BLaER1 treated with 17β-estradiol and CSF1 and Interleukin-3, amounts not matched to agents 10 nM and 100 nM (cell line): Measurements from ENCODE around the gene SAP30BP.

Source experiments
- H3K27ac ChIP-seq, 11 experiments: shearing (Covaris generic); formaldehyde crosslinking; 2 replicates each; pipeline ENCODE4 v1.8.1; 2022
- H3K27me3 ChIP-seq, 11 experiments: shearing (Covaris generic); formaldehyde crosslinking; 2 replicates each; pipeline ENCODE4 v1.8.1; 2022
- H3K36me3 ChIP-seq, 11 experiments: shearing (Covaris generic); formaldehyde crosslinking; 2 replicates each; pipeline ENCODE4 v1.8.1; 2022
- H3K4me1 ChIP-seq, 10 experiments: shearing (Covaris generic); formaldehyde crosslinking; 2 replicates each; pipeline ENCODE4 v1.8.1; 2022
- H3K4me2 ChIP-seq, 11 experiments: shearing (Covaris generic); formaldehyde crosslinking; 2 replicates each; pipeline ENCODE4 v1.8.1; 2022
- H3K4me3 ChIP-seq, 10 experiments: shearing (Covaris generic); formaldehyde crosslinking; 2 replicates each; pipeline ENCODE4 v1.8.1; 2022
- H3K9ac ChIP-seq, 11 experiments: shearing (Covaris generic); formaldehyde crosslinking; 2 replicates each; pipeline ENCODE4 v1.8.1; 2022
- H3K9me3 ChIP-seq, 11 experiments: shearing (Covaris generic); formaldehyde crosslinking; replicated peaks in 1 of 11; 2 replicates each; pipeline ENCODE4 v1.8.1; 2022
- H4K20me1 ChIP-seq, 11 experiments: shearing (Covaris generic); formaldehyde crosslinking; 2 replicates each; pipeline ENCODE4 v1.8.1; 2022
- Cebpa-rat ChIP-seq, 11 experiments: shearing (Covaris generic); IDR thresholded peaks; 2 replicates each; pipeline ENCODE4 v1.8.1; 2022

The SAP30BP gene

DNA sequence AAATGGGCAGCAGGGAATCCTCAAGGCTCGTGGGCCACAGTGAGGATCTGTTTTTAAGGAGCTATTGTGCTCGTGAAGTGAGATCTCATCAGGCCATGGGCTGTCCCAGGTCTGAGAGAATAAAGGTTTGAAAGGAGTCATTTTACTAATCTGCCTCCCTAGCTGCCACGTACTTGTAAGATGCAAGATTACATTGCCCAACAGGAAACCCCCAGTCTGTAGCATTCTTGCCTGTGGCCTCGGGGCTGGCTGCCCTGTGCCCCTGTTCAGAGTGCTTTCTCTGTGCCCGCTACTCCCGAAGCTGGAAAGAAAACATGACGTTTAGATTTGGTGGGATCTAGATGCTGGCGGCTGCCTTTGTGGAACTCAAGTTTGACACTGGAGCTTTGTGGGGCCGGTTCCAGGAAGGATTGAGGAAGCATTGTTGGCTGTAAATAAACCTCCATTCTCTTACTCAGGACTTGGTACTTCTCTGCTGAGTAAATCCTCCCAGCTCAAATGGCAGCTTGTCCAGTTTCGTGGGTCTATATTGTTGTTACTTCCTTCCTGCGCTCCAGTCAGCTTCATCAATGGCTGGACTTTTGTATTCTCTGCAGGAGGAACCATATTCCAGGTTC is 21.2 kb downstream of the SAP30BP start:
- peak overlapping the region; percentile 84 to 98 (median 94) for H3K4me2 ChIP-seq
- no peaks in the 10 kb centered on the region for H3K27me3 ChIP-seq
- TF ChIP-seq Cebpa-rat (IDR thresholded peaks at IDR 0.05), result peak in 9 of 11 experiments; percentile 53 to 89 (median 70); a peak in 14 of 22 replicates
- peaks cover 0 to 17% (median 0%) of the 10 kb centered on the region in 11 experiments; a peak in 3 of 22 replicates for H4K20me1 ChIP-seq
- H3K9me3 ChIP-seq, result no peaks in the 10 kb centered on the region
- H3K9ac ChIP-seq, result peak overlapping the region; percentile 71 to 86 (median 84); a peak in 21 of 22 replicates
- H3K27ac ChIP-seq, result peak overlapping the region; percentile 81 to 97 (median 93)
- peaks cover 98 to 100% (median 100%) of the 10 kb centered on the region in 10 experiments for H3K4me1 ChIP-seq
- peak overlapping the region; percentile 5 to 60 (median 44); a peak in 19 of 20 replicates for H3K4me3 ChIP-seq
- H3K36me3 ChIP-seq, result peaks cover 4 to 34% (median 22%) of the 10 kb centered on the region in 11 experiments; a peak in 21 of 22 replicates

DNA sequence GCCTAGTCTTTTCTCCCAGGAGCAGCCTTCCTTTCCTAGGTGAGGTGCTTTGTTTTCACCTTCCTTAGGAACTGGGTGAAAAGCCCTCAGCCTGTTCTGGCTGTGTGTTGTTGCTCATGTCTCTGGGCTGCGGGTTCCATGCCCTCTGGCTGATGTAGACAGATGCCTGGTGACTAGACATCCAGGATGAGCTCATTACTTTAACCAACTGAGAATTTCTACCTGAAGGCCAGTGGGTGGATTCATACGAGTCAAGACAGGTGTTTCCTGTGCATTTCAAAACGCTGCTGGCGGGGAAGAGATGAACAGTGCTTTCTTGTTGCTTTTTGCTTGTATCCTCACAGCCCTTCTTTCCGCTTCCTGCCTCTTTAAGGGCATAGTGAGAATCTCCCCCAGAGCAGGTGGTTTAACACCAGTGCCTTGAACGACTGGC is 22.3 kb downstream of the SAP30BP start:
- TF ChIP-seq Cebpa-rat (IDR thresholded peaks at IDR 0.05), result peak in 3 of 11 experiments; percentile 22 to 46 (median 38); a peak in 2 of 22 replicates
- H3K27me3 ChIP-seq, result no peaks in the 10 kb centered on the region
- peaks cover 16 to 44% (median 32%) of the 10 kb centered on the region in 11 experiments for H3K36me3 ChIP-seq
- H3K4me1 ChIP-seq, result peaks cover 89 to 100% (median 98%) of the 10 kb centered on the region in 10 experiments
- H3K4me2 ChIP-seq, result peak overlapping the region; percentile 84 to 98 (median 94)
- peak overlapping the region; percentile 71 to 86 (median 84) for H3K9ac ChIP-seq
- H4K20me1 ChIP-seq, result peaks cover 0 to 28% (median 0%) of the 10 kb centered on the region in 11 experiments; a peak in 3 of 22 replicates
- no peaks in the 10 kb centered on the region for H3K9me3 ChIP-seq
- peak overlapping the region in 9 of 10 experiments; percentile 5 to 60 (median 45); a peak in 15 of 20 replicates for H3K4me3 ChIP-seq
- peak overlapping the region; percentile 81 to 97 (median 93) for H3K27ac ChIP-seq

DNA sequence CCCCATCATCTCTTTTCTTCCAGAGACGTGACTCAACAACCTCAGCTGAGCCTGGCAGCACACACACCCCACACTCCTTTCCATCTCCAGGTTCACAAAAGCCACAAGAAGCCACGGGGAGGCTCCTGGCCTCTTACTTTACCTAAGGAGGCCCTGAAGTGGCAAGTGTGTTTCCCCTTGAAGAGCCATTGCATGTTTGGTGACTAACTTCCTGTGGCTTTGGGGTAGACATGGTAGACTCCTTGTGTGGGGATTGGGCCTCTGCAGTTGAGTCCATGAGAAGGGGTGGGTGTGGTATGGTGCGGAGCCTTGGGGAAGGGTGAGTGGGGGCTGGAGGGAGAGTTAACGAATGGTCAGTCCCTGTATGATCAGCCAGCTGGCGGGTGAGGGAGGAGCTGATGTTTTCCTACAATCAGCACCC is 24.2 kb downstream of the SAP30BP start:
- peaks cover 25 to 63% (median 49%) of the 10 kb centered on the region in 11 experiments for H3K36me3 ChIP-seq
- peak overlapping the region; percentile 40 to 86 (median 84); a peak in 21 of 22 replicates for H3K9ac ChIP-seq
- peak overlapping the region; percentile 84 to 98 (median 94) for H3K4me2 ChIP-seq
- peak overlapping the region in 7 of 10 experiments; percentile 2 to 53 (median 20); a peak in 10 of 20 replicates for H3K4me3 ChIP-seq
- H3K9me3 ChIP-seq, result no peaks in the 10 kb centered on the region
- peaks cover 72 to 100% (median 91%) of the 10 kb centered on the region in 10 experiments for H3K4me1 ChIP-seq
- H3K27me3 ChIP-seq, result no peaks in the 10 kb centered on the region
- H4K20me1 ChIP-seq, result peaks cover 0 to 37% (median 0%) of the 10 kb centered on the region in 11 experiments; a peak in 8 of 22 replicates
- peak in 1 of 11 experiments; percentile 28; a peak in 1 of 22 replicates for TF ChIP-seq Cebpa-rat (IDR thresholded peaks at IDR 0.05)
- H3K27ac ChIP-seq, result peak overlapping the region; percentile 81 to 97 (median 93)

DNA sequence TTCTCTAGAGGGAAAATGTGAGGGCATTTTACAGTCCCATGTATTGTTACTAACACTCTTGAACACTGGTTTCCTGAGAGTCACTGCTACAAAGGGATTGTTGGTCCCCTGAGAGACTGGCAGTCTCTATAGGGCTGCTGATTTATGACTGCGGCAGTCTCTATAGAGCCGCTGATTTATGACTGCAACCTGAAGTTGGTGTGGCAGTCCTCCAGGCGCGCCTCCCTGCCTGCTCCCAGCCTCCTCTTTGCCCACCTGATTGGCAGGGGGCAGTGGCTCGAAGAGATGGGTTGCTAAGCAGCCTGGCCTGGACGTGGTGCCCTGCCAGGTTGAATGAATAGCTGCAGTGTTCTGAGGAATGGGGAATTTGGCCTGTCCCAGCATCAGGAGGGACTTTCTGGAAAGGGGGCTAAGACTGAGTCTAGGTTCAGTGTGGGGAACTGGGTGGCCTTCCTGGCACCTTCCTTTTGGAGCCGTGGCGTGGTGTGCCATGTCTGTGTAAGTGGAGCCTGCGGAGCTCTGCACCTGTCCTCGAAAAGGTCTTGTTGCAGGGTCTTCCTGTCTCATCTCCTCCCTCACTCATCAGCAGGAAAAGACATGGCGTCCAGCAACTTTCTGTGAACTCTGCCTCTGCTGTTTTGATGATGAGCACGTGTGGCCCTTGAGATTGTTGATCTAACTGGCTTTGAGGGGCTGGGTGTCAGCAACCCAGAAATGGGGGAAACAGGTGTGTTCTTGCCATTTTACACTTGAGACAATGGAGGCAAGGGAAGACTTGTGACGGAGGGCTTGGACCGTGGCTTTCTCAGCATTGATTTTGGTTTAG is 24.9 kb downstream of the SAP30BP start:
- H4K20me1 ChIP-seq, result peaks cover 0 to 42% (median under 1%) of the 10 kb centered on the region in 11 experiments; a peak in 10 of 22 replicates
- H3K27ac ChIP-seq, result peak overlapping the region; percentile 81 to 97 (median 93)
- no peak for TF ChIP-seq Cebpa-rat (IDR thresholded peaks at IDR 0.05)
- H3K36me3 ChIP-seq, result peaks cover 27 to 69% (median 55%) of the 10 kb centered on the region in 11 experiments
- H3K4me2 ChIP-seq, result peak overlapping the region; percentile 84 to 98 (median 94)
- no peaks in the 10 kb centered on the region for H3K27me3 ChIP-seq
- H3K9ac ChIP-seq, result peak overlapping the region; percentile 40 to 86 (median 84); a peak in 21 of 22 replicates
- H3K9me3 ChIP-seq, result no peaks in the 10 kb centered on the region
- peaks cover 68 to 100% (median 87%) of the 10 kb centered on the region in 10 experiments for H3K4me1 ChIP-seq
- peak overlapping the region in 7 of 10 experiments; percentile 2 to 53 (median 20); a peak in 11 of 20 replicates for H3K4me3 ChIP-seq

DNA sequence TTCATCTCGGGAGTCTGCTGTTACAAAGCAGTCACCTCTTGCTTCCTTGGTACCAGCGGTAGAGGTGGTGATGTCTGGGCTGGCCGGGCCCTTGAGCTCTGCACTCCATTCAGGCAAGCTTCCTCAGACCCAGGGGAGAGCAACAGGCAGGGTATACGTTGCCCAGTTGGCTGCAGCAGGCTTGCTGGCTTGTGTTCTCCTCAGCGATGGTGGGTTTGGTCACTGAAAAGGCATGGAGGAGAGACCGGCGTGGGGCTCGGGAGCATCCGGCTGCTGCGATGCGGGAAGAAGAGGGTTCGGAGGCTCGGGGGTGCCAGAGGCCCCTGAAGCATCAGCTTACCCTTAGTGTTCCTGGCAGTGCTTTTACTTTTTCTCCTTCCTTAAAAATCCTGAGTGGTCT is 25.8 kb downstream of the SAP30BP start:
- peaks cover 68 to 100% (median 87%) of the 10 kb centered on the region in 10 experiments for H3K4me1 ChIP-seq
- H3K9me3 ChIP-seq, result no peaks in the 10 kb centered on the region
- H3K4me2 ChIP-seq, result peak overlapping the region; percentile 84 to 98 (median 94)
- H3K27me3 ChIP-seq, result no peaks in the 10 kb centered on the region
- H3K9ac ChIP-seq, result peak overlapping the region in 9 of 11 experiments; percentile 1 to 86 (median 36); a peak in 9 of 22 replicates
- TF ChIP-seq Cebpa-rat (IDR thresholded peaks at IDR 0.05), result no peak
- H4K20me1 ChIP-seq, result peaks cover 0 to 52% (median 8%) of the 10 kb centered on the region in 11 experiments; a peak in 12 of 22 replicates
- H3K27ac ChIP-seq, result peak overlapping the region in 9 of 11 experiments; percentile 86 to 97 (median 94); a peak in 17 of 22 replicates
- no peak overlapping the region for H3K4me3 ChIP-seq
- peaks cover 36 to 71% (median 61%) of the 10 kb centered on the region in 11 experiments for H3K36me3 ChIP-seq

DNA sequence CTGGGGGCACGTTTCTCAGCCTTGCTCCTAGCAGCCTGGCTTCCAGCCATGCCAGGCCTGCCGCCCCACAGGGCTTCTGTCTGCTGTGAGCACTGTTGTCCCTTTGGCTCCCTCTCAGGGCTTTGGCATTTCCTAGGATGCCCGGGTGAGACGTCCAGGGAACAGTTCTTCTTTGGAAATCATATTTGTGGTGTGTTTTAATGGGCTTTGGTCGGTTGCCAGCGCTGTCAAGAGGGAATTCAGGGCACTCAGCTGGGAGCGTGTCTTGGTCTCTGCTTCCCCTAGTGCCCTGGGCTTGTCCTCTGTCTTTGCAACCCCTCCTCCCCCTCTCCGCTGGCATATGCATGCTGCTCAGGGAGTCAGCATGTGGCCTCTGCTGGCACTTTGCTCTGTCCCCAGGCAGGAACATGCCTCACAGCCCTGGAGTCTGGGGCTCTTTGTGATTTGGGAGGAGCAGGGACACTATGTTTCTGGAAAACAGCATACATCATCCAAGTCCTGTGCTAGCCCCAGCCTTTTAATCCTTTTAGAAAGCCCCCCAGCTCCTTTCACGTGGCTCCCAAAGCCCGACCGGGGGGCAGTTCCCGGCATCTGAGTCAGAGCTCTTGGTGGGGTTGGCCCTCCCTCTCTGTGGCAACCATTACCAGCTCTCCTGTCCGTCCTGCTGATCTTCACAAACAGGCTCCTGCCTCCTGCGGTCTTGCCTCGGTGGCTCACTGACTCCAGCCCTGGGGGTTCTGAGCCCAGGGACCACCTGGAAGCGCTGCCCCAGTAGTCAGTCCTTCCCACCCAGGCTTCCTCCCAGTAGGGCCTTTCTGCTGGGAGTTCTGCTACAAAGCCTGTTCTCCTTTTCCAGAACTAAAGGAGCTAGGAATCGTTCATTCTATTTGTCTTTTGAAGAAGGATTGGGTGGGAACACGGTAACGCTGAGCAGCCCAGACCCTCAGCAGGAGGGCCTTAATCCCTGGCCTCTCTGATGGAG is 26.7 kb downstream of the SAP30BP start:
- peaks cover 68 to 97% (median 81%) of the 10 kb centered on the region in 10 experiments for H3K4me1 ChIP-seq
- no peaks in the 10 kb centered on the region for H3K27me3 ChIP-seq
- peaks cover 45 to 79% (median 68%) of the 10 kb centered on the region in 11 experiments for H3K36me3 ChIP-seq
- peak overlapping the region in 9 of 11 experiments; percentile 1 to 86 (median 25); a peak in 11 of 22 replicates for H3K9ac ChIP-seq
- H3K4me2 ChIP-seq, result peak overlapping the region in 10 of 11 experiments; percentile 90 to 98 (median 94); a peak in 17 of 22 replicates
- no peaks in the 10 kb centered on the region for H3K9me3 ChIP-seq
- H3K27ac ChIP-seq, result peak overlapping the region in 8 of 11 experiments; percentile 6 to 97 (median 94); a peak in 15 of 22 replicates
- peaks cover 0 to 60% (median 8%) of the 10 kb centered on the region in 11 experiments; a peak in 12 of 22 replicates for H4K20me1 ChIP-seq
- H3K4me3 ChIP-seq, result no peak overlapping the region
- no peak for TF ChIP-seq Cebpa-rat (IDR thresholded peaks at IDR 0.05)

DNA sequence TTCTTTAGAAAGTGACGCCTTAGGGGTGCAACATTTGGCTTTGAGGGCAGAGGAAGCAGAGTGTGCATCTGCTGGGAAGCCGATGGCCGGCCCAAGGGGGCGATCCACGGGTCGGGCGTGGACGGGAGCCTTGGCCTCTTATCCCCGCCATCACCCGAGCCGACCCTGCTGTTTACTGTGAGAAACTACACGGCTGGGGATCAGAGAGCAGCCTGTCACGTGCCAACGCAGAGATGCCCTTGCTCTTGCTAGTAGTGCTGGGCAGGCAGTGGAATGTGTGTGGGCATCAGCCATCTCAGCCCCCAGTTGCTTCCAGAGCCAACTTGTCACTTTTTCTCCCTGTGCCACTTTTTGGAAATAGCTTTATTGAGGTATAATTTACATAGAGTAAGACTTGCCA is 27.4 kb downstream of the SAP30BP start:
- H3K27me3 ChIP-seq, result no peaks in the 10 kb centered on the region
- peaks cover 0 to 66% (median 8%) of the 10 kb centered on the region in 11 experiments; a peak in 12 of 22 replicates for H4K20me1 ChIP-seq
- peak overlapping the region in 6 of 11 experiments; percentile 2 to 93 (median 40); a peak in 5 of 22 replicates for H3K27ac ChIP-seq
- H3K36me3 ChIP-seq, result peaks cover 51 to 86% (median 76%) of the 10 kb centered on the region in 11 experiments
- H3K9ac ChIP-seq, result peak overlapping the region in 5 of 11 experiments; percentile 3 to 84 (median 10); a peak in 2 of 22 replicates
- peaks cover 61 to 90% (median 74%) of the 10 kb centered on the region in 10 experiments for H3K4me1 ChIP-seq
- H3K4me2 ChIP-seq, result peak overlapping the region in 4 of 11 experiments; percentile 39 to 94 (median 92); a peak in 9 of 22 replicates
- no peaks in the 10 kb centered on the region for H3K9me3 ChIP-seq
- TF ChIP-seq Cebpa-rat (IDR thresholded peaks at IDR 0.05), result no peak
- no peak overlapping the region for H3K4me3 ChIP-seq
